DMS53 treated with DMSO at 0.1 percent for 48 hours (cell line): Measurements from ENCODE around the gene ID4.
A peak's percentile ranks its signal among the peaks of the same experiment; 100 is the strongest.
"Not testable (repeated sequence)": the region's sequence is repeated elsewhere in the genome, so short reads cannot be mapped to it uniquely, and the experiment has no call there.

Experiments used
- DNase-seq: peaks from one replicate; lab custom pipeline; 2025; ENCODE audit not compliant: unreplicated experiment; lab: John Stamatoyannopoulos, UW

Gene ID4

GRCh38 chr6:19831358-19831757 is 5.8 kb upstream of the ID4 start:
- DNase-seq: no peak

- DNase-seq: no peak
Measured at GRCh38 chr6:19833947-19834346, 3.2 kb upstream of the ID4 start.

GRCh38 chr6:19834858-19835257 is 2.3 kb upstream of the ID4 start:
- DNase-seq: no peak

- no peak for DNase-seq
Measured at GRCh38 chr6:19835605-19836004, 1.6 kb upstream of the ID4 start.

GRCh38 chr6:19837511-19838441 is 606 bp downstream of the ID4 start:
- no peak for DNase-seq

- peak; percentile 74 for DNase-seq
Measured at GRCh38 chr6:19838442-19839236, 1.5 kb downstream of the ID4 start.

- DNase-seq: no peak
Measured at GRCh38 chr6:19839237-19839546, 2.0 kb downstream of the ID4 start.

- no peak for DNase-seq
Measured at GRCh38 chr6:19839788-19840187, 2.6 kb downstream of the ID4 start.

GRCh38 chr6:19841181-19841580 is 4.0 kb downstream of the ID4 start:
- DNase-seq: no peak

GRCh38 chr6:19842030-19842615 is 5.0 kb downstream of the ID4 start:
- DNase-seq: no peak

GRCh38 chr6:19844689-19845088 is 7.5 kb downstream of the ID4 start:
- DNase-seq: no peak

GRCh38 chr6:19845266-19846041 is 8.3 kb downstream of the ID4 start:
- DNase-seq: no peak

- DNase-seq: no peak
Measured at GRCh38 chr6:19848465-19849029, 11.4 kb downstream of the ID4 start.

GRCh38 chr6:19849196-19849595 is 12.0 kb downstream of the ID4 start:
- no peak for DNase-seq

- no peak for DNase-seq
Measured at GRCh38 chr6:19849755-19850154, 12.6 kb downstream of the ID4 start.

GRCh38 chr6:19851241-19852089 is 14.3 kb downstream of the ID4 start:
- peak; percentile 83 for DNase-seq

- DNase-seq: no peak
Measured at GRCh38 chr6:19852090-19852457, 14.9 kb downstream of the ID4 start.

- no peak for DNase-seq
Measured at GRCh38 chr6:19852927-19853326, 15.8 kb downstream of the ID4 start.

- not testable (repeated sequence) for DNase-seq
Measured at GRCh38 chr6:19854421-19855015, 17.3 kb downstream of the ID4 start.

- no peak for DNase-seq
Measured at GRCh38 chr6:19855536-19855935, 18.4 kb downstream of the ID4 start.
